ENCODE data around the gene SLC9A8. TPM values are rescaled to one million over a fixed set of nuclear protein-coding genes. Genes with fewer than 3 reads are reported as not detected.

Gene SLC9A8
- total and polyA plus RNA-seq, 2 of the 4 experiments (the other 2 are of a cell fraction): 4.1 to 5.0 TPM

DNA sequence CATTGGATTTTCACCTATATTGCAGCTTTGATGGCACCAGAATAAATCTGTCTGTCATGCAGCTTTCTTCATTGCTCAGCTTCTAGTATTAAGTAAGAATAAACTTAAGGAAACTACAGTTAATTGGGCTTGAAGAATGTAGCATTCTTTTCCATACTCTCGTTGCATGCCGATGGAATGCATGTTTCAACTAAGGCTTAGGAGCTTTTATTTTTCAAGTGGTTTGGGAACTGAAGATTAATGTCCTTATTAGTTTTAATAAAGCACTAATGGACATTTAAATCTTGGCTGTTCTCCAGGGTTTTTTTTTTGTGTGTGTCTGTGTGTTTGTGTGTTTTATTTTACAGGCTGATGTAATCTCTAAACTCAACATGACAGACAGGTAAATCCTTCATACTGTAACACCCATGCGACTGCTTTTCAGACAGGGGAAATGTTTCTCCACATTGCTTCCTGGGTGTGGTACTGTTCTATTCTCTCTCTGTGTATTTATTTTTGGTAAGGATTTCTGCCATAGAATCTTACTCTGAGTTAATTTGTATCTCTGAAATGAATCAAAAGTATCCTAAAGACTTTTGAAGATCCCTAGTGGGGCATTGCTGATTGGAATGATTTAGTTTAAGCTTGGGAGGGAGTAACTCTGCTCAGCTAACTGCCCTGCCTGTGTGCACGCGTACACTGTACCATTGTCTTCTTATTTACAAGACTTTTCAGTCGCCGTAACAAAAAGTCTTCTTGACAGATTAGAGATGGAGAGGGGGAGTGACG lies 38.0 kb downstream of the SLC9A8 start:
- dilution Hi-C loops (cut with HindIII; ENCODE audit: low sequenced_read_pairs, unreplicated experiment): no loop called here

More for the DNA sequence above, 38.0 kb downstream of the SLC9A8 start:
- DNase-seq: no peak
- in situ Hi-C loops (cut with MboI; ENCODE audit: low sequenced_read_pairs) (loop anchor here (25.0 kb wide), 1 partner anchor 513 kb away; no protein-coding TSS in a partner anchor), intact Hi-C loops (cut with micrococcal nuclease) (no loop called here)
- Histone ChIP-seq H3K4me1 (ENCODE audit: control insufficient read depth, insufficient read depth, low read length) (peaks cover 8% of the 10 kb centered on the region), H2BK20ac (ENCODE audit: low read depth, low read length) (no peak overlapping the region), H3K27me3 (ENCODE audit: control insufficient read depth, insufficient read depth, low read length) (no peaks in the 10 kb centered on the region), H3K9me3 (ENCODE audit: control insufficient read depth, insufficient read depth, low read length) (no peaks in the 10 kb centered on the region), H3K79me1 (ENCODE audit: low read depth in 1 of 2, low read length in 2 of 2) (no peaks in the 10 kb centered on the region), H3K36me3 (ENCODE audit: control insufficient read depth, insufficient read depth, low read length) (peaks cover 17% of the 10 kb centered on the region), H4K91ac (ENCODE audit: insufficient read depth, low read depth, low read length) (no peak overlapping the region), H2AK9ac (replicated peaks; ENCODE audit: low read depth, low read length, poor library complexity) (no peak overlapping the region), H3K4me3 (ENCODE audit: insufficient read depth, low read depth, low read length) (no peak overlapping the region), H4K5ac (ENCODE audit: low read depth, low read length) (no peak overlapping the region), H2BK5ac (ENCODE audit: low read depth, low read length, poor library complexity, severe bottlenecking) (no peak overlapping the region), H3K18ac (ENCODE audit: low read depth, low read length) (no peak overlapping the region), H2AK5ac (ENCODE audit: low read depth, low read length) (no peak overlapping the region), H3K56ac (ENCODE audit: extremely low read depth, insufficient read depth, low read length) (no peak overlapping the region), H2BK120ac (ENCODE audit: low read depth, low read length) (no peak overlapping the region), H2BK15ac (ENCODE audit: low read depth, low read length) (no peak overlapping the region), H2AFZ (replicated peaks; ENCODE audit: low read length, poor library complexity) (no peak overlapping the region), H3K4ac (ENCODE audit: low read depth, low read length) (no peak overlapping the region), H3K14ac (replicated peaks; ENCODE audit: low read depth, low read length) (no peak overlapping the region), H3K27ac (ENCODE audit: insufficient read depth, low read length) (no peak overlapping the region), H4K8ac (ENCODE audit: low read depth in 2 of 2, low read length in 2 of 2) (no peak overlapping the region), H4K20me1 (ENCODE audit: insufficient read depth, low read length) (no peaks in the 10 kb centered on the region; the same call in 1 of the 2 replicates), H3K9me1 (ENCODE audit: insufficient read depth, low read length) (peaks cover 9% of the 10 kb centered on the region), H3K23ac (ENCODE audit: low read depth, low read length) (no peak overlapping the region), H3K9ac (ENCODE audit: low read depth, low read length) (no peak overlapping the region), H3K4me2 (ENCODE audit: low read depth, low read length) (no peak overlapping the region)
- CTCF ChIA-PET: interaction anchor here (0.6 to 1.6 kb wide), 4 partner anchors 13 to 830 kb away, joined by 3 to 7 read pairs (median 3); no protein-coding TSS in a partner anchor
- no CpG with 5 or more reads among the region's 8 CpGs for WGBS, 2 experiments (ENCODE audit: extremely low coverage in 2 of 2, insufficient read length in 1 of 2)
- ATAC-seq (ENCODE audit: low read depth): no peak
- POLR2A ChIA-PET (ENCODE audit: unreplicated experiment): no interaction called here
- no TSS peak for BruUV-seq (replicated peaks)
- TF ChIP-seq CEBPB (IDR thresholded peaks at IDR 0.05; ENCODE audit: low read depth, low read length): no peak
- no peak for TF ChIP-seq NFE2L2 (IDR thresholded peaks at IDR 0.05; ENCODE audit: low read depth, low read length)
- no peak for TF ChIP-seq RCOR1 (IDR thresholded peaks at IDR 0.05; ENCODE audit: insufficient replicate concordance, low read length)
- TF ChIP-seq, protein P1, sequence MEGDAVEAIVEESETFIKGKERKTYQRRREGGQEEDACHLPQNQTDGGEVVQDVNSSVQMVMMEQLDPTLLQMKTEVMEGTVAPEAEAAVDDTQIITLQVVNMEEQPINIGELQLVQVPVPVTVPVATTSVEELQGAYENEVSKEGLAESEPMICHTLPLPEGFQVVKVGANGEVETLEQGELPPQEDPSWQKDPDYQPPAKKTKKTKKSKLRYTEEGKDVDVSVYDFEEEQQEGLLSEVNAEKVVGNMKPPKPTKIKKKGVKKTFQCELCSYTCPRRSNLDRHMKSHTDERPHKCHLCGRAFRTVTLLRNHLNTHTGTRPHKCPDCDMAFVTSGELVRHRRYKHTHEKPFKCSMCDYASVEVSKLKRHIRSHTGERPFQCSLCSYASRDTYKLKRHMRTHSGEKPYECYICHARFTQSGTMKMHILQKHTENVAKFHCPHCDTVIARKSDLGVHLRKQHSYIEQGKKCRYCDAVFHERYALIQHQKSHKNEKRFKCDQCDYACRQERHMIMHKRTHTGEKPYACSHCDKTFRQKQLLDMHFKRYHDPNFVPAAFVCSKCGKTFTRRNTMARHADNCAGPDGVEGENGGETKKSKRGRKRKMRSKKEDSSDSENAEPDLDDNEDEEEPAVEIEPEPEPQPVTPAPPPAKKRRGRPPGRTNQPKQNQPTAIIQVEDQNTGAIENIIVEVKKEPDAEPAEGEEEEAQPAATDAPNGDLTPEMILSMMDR (conservative IDR thresholded peaks at IDR 0.05; ENCODE audit: low read depth, low read length): no peak
- no peak for TF ChIP-seq RFX5 (IDR thresholded peaks at IDR 0.05; ENCODE audit: low read depth, low read length)
- no peak for TF ChIP-seq MAZ (IDR thresholded peaks at IDR 0.05; ENCODE audit: borderline replicate concordance, low read depth, low read length)
- TF ChIP-seq, protein P2, sequence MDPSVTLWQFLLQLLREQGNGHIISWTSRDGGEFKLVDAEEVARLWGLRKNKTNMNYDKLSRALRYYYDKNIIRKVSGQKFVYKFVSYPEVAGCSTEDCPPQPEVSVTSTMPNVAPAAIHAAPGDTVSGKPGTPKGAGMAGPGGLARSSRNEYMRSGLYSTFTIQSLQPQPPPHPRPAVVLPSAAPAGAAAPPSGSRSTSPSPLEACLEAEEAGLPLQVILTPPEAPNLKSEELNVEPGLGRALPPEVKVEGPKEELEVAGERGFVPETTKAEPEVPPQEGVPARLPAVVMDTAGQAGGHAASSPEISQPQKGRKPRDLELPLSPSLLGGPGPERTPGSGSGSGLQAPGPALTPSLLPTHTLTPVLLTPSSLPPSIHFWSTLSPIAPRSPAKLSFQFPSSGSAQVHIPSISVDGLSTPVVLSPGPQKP (IDR thresholded peaks at IDR 0.05; ENCODE audit: borderline replicate concordance, low read depth, low read length): no peak
